Bronchial epithelial cell (primary cell): Measurements from ENCODE around the gene PRKAR2A. TPM values are rescaled to one million over a fixed set of nuclear protein-coding genes. Genes with fewer than 3 reads are reported as not detected.
A peak's percentile ranks its signal among the peaks of the same experiment; 100 is the strongest.
"Not testable (repeated sequence)": the region's sequence is repeated elsewhere in the genome, so short reads cannot be mapped to it uniquely, and the experiment has no call there.

Experiments used
- DNase-seq: peaks from one replicate; pipeline ENCODE4 v3.0.0-alpha.2; 2010; ENCODE audit warnings: low read depth
- FAIRE-seq: peaks from 2 replicates; lab custom pipeline; 2011; peaks lifted over from hg19 to GRCh38; lab: Jason Lieb, UNC
- H3K27me3 ChIP-seq: 2 replicates; pipeline ENCODE4 v1.5.1; 2011; ENCODE audit warnings: low read length; ENCODE audit not compliant: control insufficient read depth, insufficient read depth
- H3K36me3 ChIP-seq: 2 replicates; pipeline ENCODE4 v1.5.1; 2011; ENCODE audit warnings: low read length; ENCODE audit not compliant: control insufficient read depth, insufficient read depth
- H3K4me3 ChIP-seq: 2 replicates; pipeline ENCODE4 v1.5.1; 2011; ENCODE audit warnings: mild to moderate bottlenecking, low read depth, low read length, control low read depth
- CTCF ChIP-seq: IDR thresholded peaks from 2 replicates; pipeline ENCODE4 v1.5.1; 2011; ENCODE audit warnings: mild to moderate bottlenecking, moderate library complexity, low read length, control low read depth, inconsistent platforms; ENCODE audit not compliant: insufficient read depth, severe bottlenecking
- total RNA-seq: library from RNA; depleted of rRNA; stranded (reverse); fragments of >200 nt; gene quantifications from 2 replicates; pipeline ENCODE4 v1.2.1, GENCODE V29; 2014

Gene PRKAR2A
- total RNA-seq, 1 donor from 2014 or later = 28.7 TPM

GRCh38 chr3:48723725-48724124, 123.9 kb downstream of the PRKAR2A start:
- Histone ChIP-seq H3K36me3 (no peaks in the 10 kb centered on the region), H3K4me3 (no peak overlapping the region), H3K27me3 (no peaks in the 10 kb centered on the region)
- no peak for TF ChIP-seq CTCF
- FAIRE-seq (no peak), DNase-seq (no peak)

- not testable (repeated sequence) for H3K36me3 ChIP-seq, H3K27me3 ChIP-seq, DNase-seq, FAIRE-seq, H3K4me3 ChIP-seq
Measured at GRCh38 chr3:48723293-48723692, 124.4 kb downstream of the PRKAR2A start.

GRCh38 chr3:48716982-48717746, 130.5 kb downstream of the PRKAR2A start, which contains the start of gene IP6K2:
Gene IP6K2, minus strand, starts transcription at chr3:48717221. Its CDS starts 21,930 bp downstream, at chr3:48695291.
- FAIRE-seq (no peak), DNase-seq (peak; percentile 94)
- Histone ChIP-seq H3K4me3 (peak within 1 kb of the TSS; percentile 78), H3K27me3 (no peaks in the 10 kb centered on the region), H3K36me3 (peaks cover 6% of the 10 kb centered on the region)
- no peak for TF ChIP-seq CTCF

GRCh38 chr3:48716508-48716981, 131.1 kb downstream of the PRKAR2A start:
- H3K27me3 ChIP-seq = no peaks in the 10 kb centered on the region
- no peak for TF ChIP-seq CTCF
- FAIRE-seq (no peak), DNase-seq (no peak)
- peaks cover 8% of the 10 kb centered on the region for H3K36me3 ChIP-seq
- H3K4me3 ChIP-seq = peak overlapping the region; percentile 78

GRCh38 chr3:48715174-48715800, 132.4 kb downstream of the PRKAR2A start:
- peaks cover 13% of the 10 kb centered on the region for H3K36me3 ChIP-seq
- H3K27me3 ChIP-seq = no peaks in the 10 kb centered on the region
- TF ChIP-seq CTCF = no peak
- DNase-seq = peak; percentile 37
- FAIRE-seq = no peak
- no peak overlapping the region for H3K4me3 ChIP-seq

GRCh38 chr3:48711727-48712126, 135.9 kb downstream of the PRKAR2A start:
- no peak overlapping the region for H3K4me3 ChIP-seq
- H3K27me3 ChIP-seq = no peaks in the 10 kb centered on the region
- TF ChIP-seq CTCF = no peak
- H3K36me3 ChIP-seq = peaks cover 20% of the 10 kb centered on the region
- FAIRE-seq = no peak
- DNase-seq = no peak
